H1 (cell line): ENCODE data around the gene TEN1. TPM values are rescaled to one million over a fixed set of nuclear protein-coding genes. Genes with fewer than 3 reads are reported as not detected.

Experiments used
- JUND ChIP-seq: IDR thresholded peaks from 2 replicates; pipeline ENCODE4 v1.6.1; 2011; ENCODE audit warnings: mild to moderate bottlenecking, improper control_type of control experiment, low read length
- SAP30 ChIP-seq: fragments of 300-600 bp; sonication (generic); IDR thresholded peaks from 2 replicates; pipeline ENCODE4 v1.7.1; 2012; ENCODE audit warnings: low read length, moderate library complexity, mild to moderate bottlenecking, inconsistent platforms; ENCODE audit not compliant: insufficient read depth, insufficient replicate concordance
- SIRT6 ChIP-seq: IDR thresholded peaks from one replicate; pipeline ENCODE4 v1.7.1; 2012; ENCODE audit warnings: low read length, inconsistent platforms
- SIX5 ChIP-seq: IDR thresholded peaks from 2 replicates; pipeline ENCODE4 v1.6.1; 2011; ENCODE audit warnings: mild to moderate bottlenecking, low read depth, low read length
- SP1 ChIP-seq: IDR thresholded peaks from 2 replicates; pipeline ENCODE4 v1.6.1; 2011; ENCODE audit warnings: low read depth, low read length
- TCF12 ChIP-seq: IDR thresholded peaks from 2 replicates; pipeline ENCODE4 v1.6.1; 2011; ENCODE audit warnings: low read depth, mild to moderate bottlenecking, low read length
- polyA plus RNA-seq, 7 experiments: library from polyadenylated mRNA; depleted of rRNA in 3 of 7; stranded (reverse) in 5 of 7; unstranded in 2 of 7; fragments of >200 nt in 5 of 7; fragments of 200-250 nt in 2 of 7; gene quantifications; 1 replicate in 5 of 7; 2 replicates in 1 of 7; 4 replicates in 1 of 7; pipeline versions ENCODE4 v1.2.1 to v1.2.3, GENCODE V29; 2011 to 2013; ENCODE audit warnings: missing spikeins in 2 of 7, mixed read lengths in 2 of 7
- total RNA-seq: library from RNA; stranded (reverse); fragmentation: NEBNext Ultra II Directional; extraction: Animal tissue kit (Norgen Biotek cat#: 25700); gene quantifications from 2 replicates; pipeline ENCODE4 v1.2.1, GENCODE V29; 2021
- TF ChIP-seq, protein P1 (sequence below): IDR thresholded peaks from 2 replicates; pipeline ENCODE4 v1.6.1; 2012; ENCODE audit warnings: low read length, inconsistent platforms

TEN1 gene
- total and polyA plus RNA-seq, 2 of the 8 experiments (the other 6 are each of a cell fraction or from before 2014, with no cell fraction given): 15.9 to 18.7 TPM

DNA sequence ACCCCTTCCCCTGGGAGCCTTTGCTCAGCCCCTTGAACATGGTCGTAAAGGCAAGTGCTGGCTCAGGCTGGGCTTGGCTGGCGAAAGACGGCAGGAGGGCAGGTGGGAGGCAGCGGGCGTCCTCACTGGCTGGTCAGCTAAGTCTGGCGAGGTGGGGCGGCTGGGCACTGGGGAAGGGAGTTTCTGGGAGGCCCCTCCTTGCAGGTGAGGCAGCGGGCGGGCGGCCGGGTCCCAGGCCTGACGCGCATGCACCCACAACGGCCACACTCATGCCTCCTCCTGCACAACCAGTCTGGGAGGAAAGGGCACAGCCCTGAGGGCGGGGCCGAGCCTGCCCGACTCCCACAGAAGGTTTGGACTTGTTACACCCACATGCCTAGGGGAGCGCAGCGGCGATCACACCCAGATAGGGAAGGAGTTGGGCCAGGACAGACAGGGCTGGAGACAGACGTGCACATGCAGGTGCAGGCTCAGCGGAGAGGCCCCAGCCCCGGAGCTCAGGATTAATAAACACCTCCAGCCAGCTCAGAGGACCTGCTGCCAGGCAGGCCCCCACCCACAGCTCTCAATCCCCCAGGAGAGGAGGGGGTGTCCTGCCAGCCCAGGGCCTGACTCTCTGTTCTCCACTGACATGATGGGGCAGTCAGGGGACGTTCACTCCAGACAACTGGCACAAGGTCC is 48.3 kb downstream of the TEN1 start, which contains the start of gene EVPL (continued):
- TF ChIP-seq SP1 (no peak), SIRT6 (no peak), SIX5 (no peak), JUND (no peak), TCF12 (no peak), SAP30 (no peak)
- TF ChIP-seq, protein P1, sequence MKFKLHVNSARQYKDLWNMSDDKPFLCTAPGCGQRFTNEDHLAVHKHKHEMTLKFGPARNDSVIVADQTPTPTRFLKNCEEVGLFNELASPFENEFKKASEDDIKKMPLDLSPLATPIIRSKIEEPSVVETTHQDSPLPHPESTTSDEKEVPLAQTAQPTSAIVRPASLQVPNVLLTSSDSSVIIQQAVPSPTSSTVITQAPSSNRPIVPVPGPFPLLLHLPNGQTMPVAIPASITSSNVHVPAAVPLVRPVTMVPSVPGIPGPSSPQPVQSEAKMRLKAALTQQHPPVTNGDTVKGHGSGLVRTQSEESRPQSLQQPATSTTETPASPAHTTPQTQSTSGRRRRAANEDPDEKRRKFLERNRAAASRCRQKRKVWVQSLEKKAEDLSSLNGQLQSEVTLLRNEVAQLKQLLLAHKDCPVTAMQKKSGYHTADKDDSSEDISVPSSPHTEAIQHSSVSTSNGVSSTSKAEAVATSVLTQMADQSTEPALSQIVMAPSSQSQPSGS: no peak
